ENCODE measurements around the gene TNNI3K. TPM values are rescaled to one million over a fixed set of nuclear protein-coding genes. Genes with fewer than 3 reads are reported as not detected.

TNNI3K gene
- total RNA-seq, 1 donor from 2014 or later: 89.7 TPM

- no peak for DNase-seq
- intact Hi-C loops (cut with micrococcal nuclease): no loop called here
- no peaks in the 10 kb centered on the region for H3K27me3 ChIP-seq (ENCODE audit: low read depth)
- H3K4me3 ChIP-seq: no peak overlapping the region
- H3K27ac ChIP-seq (replicated peaks): no peak overlapping the region
- peaks cover 5% of the 10 kb centered on the region for H3K9me3 ChIP-seq (replicated peaks)
- H3K4me1 ChIP-seq: no peaks in the 10 kb centered on the region
- no peaks in the 10 kb centered on the region for H3K36me3 ChIP-seq
- TF ChIP-seq CTCF (IDR thresholded peaks at IDR 0.05; ENCODE audit: borderline replicate concordance): no peak
Measured at GRCh38 chr1:74455390-74455789, 220.2 kb downstream of the TNNI3K start.

- intact Hi-C loops (cut with micrococcal nuclease): no loop called here
- no peaks in the 10 kb centered on the region for H3K4me1 ChIP-seq
- no peak overlapping the region for H3K4me3 ChIP-seq
- no peak for TF ChIP-seq CTCF (IDR thresholded peaks at IDR 0.05; ENCODE audit: borderline replicate concordance)
- no peaks in the 10 kb centered on the region for H3K27me3 ChIP-seq (ENCODE audit: low read depth)
- H3K9me3 ChIP-seq (replicated peaks): no peaks in the 10 kb centered on the region
- no peak for DNase-seq
- no peak overlapping the region for H3K27ac ChIP-seq (replicated peaks)
- H3K36me3 ChIP-seq: no peaks in the 10 kb centered on the region
Measured at GRCh38 chr1:74457253-74457652, 222.1 kb downstream of the TNNI3K start.

- Histone ChIP-seq H3K4me1 (peaks cover 13% of the 10 kb centered on the region), H3K36me3 (peaks cover 8% of the 10 kb centered on the region), H3K9me3 (replicated peaks) (peaks cover 3% of the 10 kb centered on the region), H3K27me3 (ENCODE audit: low read depth) (no peaks in the 10 kb centered on the region), H3K4me3 (no peak overlapping the region), H3K27ac (replicated peaks) (peak overlapping the region; percentile 36)
- no peak for TF ChIP-seq CTCF (IDR thresholded peaks at IDR 0.05; ENCODE audit: borderline replicate concordance)
- intact Hi-C loops (cut with micrococcal nuclease): no loop called here
- no peak for DNase-seq
Measured at GRCh38 chr1:74463333-74463988, 228.3 kb downstream of the TNNI3K start.

- Histone ChIP-seq H3K4me1 (peaks cover 19% of the 10 kb centered on the region), H3K27me3 (ENCODE audit: low read depth) (no peaks in the 10 kb centered on the region), H3K4me3 (no peak overlapping the region), H3K9me3 (replicated peaks) (peaks cover 3% of the 10 kb centered on the region), H3K27ac (replicated peaks) (peak overlapping the region; percentile 36), H3K36me3 (peaks cover 8% of the 10 kb centered on the region)
- no peak for DNase-seq
- TF ChIP-seq CTCF (IDR thresholded peaks at IDR 0.05; ENCODE audit: borderline replicate concordance): no peak
- intact Hi-C loops (cut with micrococcal nuclease): no loop called here
Measured at GRCh38 chr1:74464037-74464436, 228.8 kb downstream of the TNNI3K start.

GRCh38 chr1:74465193-74465681 lies 230.1 kb downstream of the TNNI3K start:
- TF ChIP-seq CTCF (IDR thresholded peaks at IDR 0.05; ENCODE audit: borderline replicate concordance): no peak
- intact Hi-C loops (cut with micrococcal nuclease): no loop called here
- H3K4me1 ChIP-seq: peaks cover 31% of the 10 kb centered on the region
- no peak overlapping the region for H3K4me3 ChIP-seq
- H3K36me3 ChIP-seq: peaks cover 8% of the 10 kb centered on the region
- no peak for DNase-seq
- H3K9me3 ChIP-seq (replicated peaks): peaks cover 3% of the 10 kb centered on the region
- no peaks in the 10 kb centered on the region for H3K27me3 ChIP-seq (ENCODE audit: low read depth)
- no peak overlapping the region for H3K27ac ChIP-seq (replicated peaks)

Data from left ventricle myocardium inferior (tissue), 1 donor.